ENCODE data around the gene TMPRSS15. TPM values are rescaled to one million over a fixed set of nuclear protein-coding genes. Genes with fewer than 3 reads are reported as not detected.

The TMPRSS15 gene
- total RNA-seq, 4 donors from 2014 or later = not detected

GRCh38 chr21:18285379-18285778 lies 118.2 kb downstream of the TMPRSS15 start:
- WGBS, 2 donors (ENCODE audit: low coverage in 1 of 2) = 73 to 77% methylated on average over 3 to 4 of the region's 4 CpGs
- H3K9me3 ChIP-seq = no peaks in the 10 kb centered on the region
- H3K36me3 ChIP-seq = no peaks in the 10 kb centered on the region
- H3K4me3 ChIP-seq = no peak overlapping the region
- intact Hi-C loops (cut with DNase I; ENCODE audit: low total_unique reads) (no loop called here), in situ Hi-C loops (cut with MboI; ENCODE audit: low pct_ligation_motif_present in 1 of 4, low pct_unique_long_range_greater_than_20kb in 1 of 4, low sequenced_read_pairs in 3 of 4) (no loop called here)
- DNase-seq = no peak
- no peaks in the 10 kb centered on the region for H3K27me3 ChIP-seq
- TF ChIP-seq POLR2A (IDR thresholded peaks at IDR 0.05) (no peak), CTCF (IDR thresholded peaks at IDR 0.05) (no peak), POLR2AphosphoS5 (IDR thresholded peaks at IDR 0.05) (no peak), EP300 (IDR thresholded peaks at IDR 0.05; ENCODE audit: low read depth) (no peak)
- no peak overlapping the region for H3K27ac ChIP-seq
- H3K4me1 ChIP-seq = no peaks in the 10 kb centered on the region

GRCh38 chr21:18275781-18276180 lies 127.8 kb downstream of the TMPRSS15 start:
- WGBS, 2 donors (ENCODE audit: low coverage in 1 of 2) = 15 to 35% methylated on average over 3 of the region's 3 CpGs
- TF ChIP-seq POLR2A (IDR thresholded peaks at IDR 0.05) = no peak
- no peak for TF ChIP-seq POLR2AphosphoS5 (IDR thresholded peaks at IDR 0.05)
- no peak for TF ChIP-seq EP300 (IDR thresholded peaks at IDR 0.05; ENCODE audit: low read depth)
- no peak for TF ChIP-seq CTCF (IDR thresholded peaks at IDR 0.05)
- no peaks in the 10 kb centered on the region for H3K27me3 ChIP-seq
- no peak overlapping the region for H3K27ac ChIP-seq
- in situ Hi-C loops (cut with MboI; ENCODE audit: low pct_ligation_motif_present in 1 of 4, low pct_unique_long_range_greater_than_20kb in 1 of 4, low sequenced_read_pairs in 3 of 4) = no loop called here
- H3K36me3 ChIP-seq = no peaks in the 10 kb centered on the region
- intact Hi-C loops (cut with DNase I; ENCODE audit: low total_unique reads) = no loop called here
- no peaks in the 10 kb centered on the region for H3K9me3 ChIP-seq
- no peaks in the 10 kb centered on the region for H3K4me1 ChIP-seq
- DNase-seq = no peak
- H3K4me3 ChIP-seq = no peak overlapping the region

GRCh38 chr21:18274370-18274769 lies 129.2 kb downstream of the TMPRSS15 start:
- in situ Hi-C loops (cut with MboI; ENCODE audit: low pct_ligation_motif_present in 1 of 4, low pct_unique_long_range_greater_than_20kb in 1 of 4, low sequenced_read_pairs in 3 of 4) = no loop called here
- H3K36me3 ChIP-seq = no peaks in the 10 kb centered on the region
- no peak for DNase-seq
- H3K9me3 ChIP-seq = no peaks in the 10 kb centered on the region
- no peaks in the 10 kb centered on the region for H3K4me1 ChIP-seq
- 63 to 66% methylated on average over 5 of the region's 5 CpGs for WGBS, 2 donors (ENCODE audit: low coverage in 1 of 2)
- no peaks in the 10 kb centered on the region for H3K27me3 ChIP-seq
- intact Hi-C loops (cut with DNase I; ENCODE audit: low total_unique reads) = no loop called here
- no peak for TF ChIP-seq CTCF (IDR thresholded peaks at IDR 0.05)
- no peak for TF ChIP-seq POLR2AphosphoS5 (IDR thresholded peaks at IDR 0.05)
- TF ChIP-seq EP300 (IDR thresholded peaks at IDR 0.05; ENCODE audit: low read depth) = no peak
- no peak for TF ChIP-seq POLR2A (IDR thresholded peaks at IDR 0.05)
- no peak overlapping the region for H3K27ac ChIP-seq
- H3K4me3 ChIP-seq = no peak overlapping the region

GRCh38 chr21:18273400-18273799 lies 130.2 kb downstream of the TMPRSS15 start:
- in situ Hi-C loops (cut with MboI; ENCODE audit: low pct_ligation_motif_present in 1 of 4, low pct_unique_long_range_greater_than_20kb in 1 of 4, low sequenced_read_pairs in 3 of 4) = no loop called here
- Histone ChIP-seq H3K9me3 (no peaks in the 10 kb centered on the region), H3K27me3 (no peaks in the 10 kb centered on the region), H3K4me3 (no peak overlapping the region), H3K27ac (no peak overlapping the region), H3K36me3 (no peaks in the 10 kb centered on the region), H3K4me1 (no peaks in the 10 kb centered on the region)
- intact Hi-C loops (cut with DNase I; ENCODE audit: low total_unique reads) = no loop called here
- 78 to 82% methylated on average over 3 to 4 of the region's 4 CpGs for WGBS, 2 donors (ENCODE audit: low coverage in 1 of 2)
- DNase-seq = no peak
- TF ChIP-seq CTCF (IDR thresholded peaks at IDR 0.05) (no peak), POLR2A (IDR thresholded peaks at IDR 0.05) (no peak), POLR2AphosphoS5 (IDR thresholded peaks at IDR 0.05) (no peak), EP300 (IDR thresholded peaks at IDR 0.05; ENCODE audit: low read depth) (no peak)
